K562 (cell line): ENCODE results near the gene PPT2. TPM values are rescaled to one million over a fixed set of nuclear protein-coding genes. Genes with fewer than 3 reads are reported as not detected.

Source experiments
- CAMTA2 ChIP-seq: fragments of 250-450 bp; sonication (Bioruptor Pico); conservative IDR thresholded peaks from 2 replicates; pipeline ENCODE4 v1.5.1; 2022
- CC2D1A ChIP-seq: fragments of 450-650 bp; IDR thresholded peaks from 2 replicates; pipeline ENCODE4 v1.6.1; 2017; ENCODE audit warnings: mild to moderate bottlenecking
- FOXM1 ChIP-seq, 2 experiments: fragments of 450-650 bp in 1 of 2; sonication (generic) in 1 of 2; formaldehyde crosslinking in 1 of 2; IDR thresholded peaks; 2 replicates each; pipeline versions ENCODE4 v1.6.1 to v1.9.0; 2017 to 2022; ENCODE audit warnings: low read depth in 2 of 2, mild to moderate bottlenecking in 2 of 2, missing genetic modification reagents in 1 of 2, moderate library complexity in 1 of 2
- HMGN3 ChIP-seq: IDR thresholded peaks from 2 replicates; pipeline ENCODE4 v1.6.1; 2011; ENCODE audit warnings: borderline replicate concordance, low read depth, mild to moderate bottlenecking, mixed read lengths, low read length; ENCODE audit not compliant: insufficient read length; ENCODE audit errors: extremely low read depth
- HNRNPK ChIP-seq: fragments of 200-400 bp; formaldehyde crosslinking; IDR thresholded peaks from one replicate; pipeline ENCODE4 v1.6.1; 2018; ENCODE audit warnings: mild to moderate bottlenecking, low read depth, low read length; ENCODE audit not compliant: poor library complexity, severe bottlenecking
- NUFIP1 ChIP-seq: fragments of 450-650 bp; IDR thresholded peaks from 2 replicates; pipeline ENCODE4 v1.6.1; 2018; ENCODE audit not compliant: partially characterized antibody
- POLR2A ChIP-seq: fragments of 450-650 bp; conservative IDR thresholded peaks from 2 replicates; pipeline ENCODE4 v1.6.1; 2016
- POLR2G ChIP-seq: fragments of 200-400 bp; formaldehyde crosslinking; IDR thresholded peaks from 2 replicates; pipeline ENCODE4 v1.6.1; 2017; ENCODE audit warnings: low read depth, mild to moderate bottlenecking, antibody characterized with exemption, low read length, moderate library complexity
- PTRF ChIP-seq: fragments of 450-650 bp; IDR thresholded peaks from 2 replicates; pipeline ENCODE4 v1.6.1; 2016; ENCODE audit warnings: mild to moderate bottlenecking, missing genetic modification characterization, missing compliant biosample characterization
- SMARCA4 ChIP-seq: fragments of 450-650 bp; IDR thresholded peaks from 2 replicates; pipeline ENCODE4 v1.6.1; 2016
- TAF15 ChIP-seq: fragments of 200-400 bp; formaldehyde crosslinking; IDR thresholded peaks from 2 replicates; pipeline ENCODE4 v1.6.1; 2017; ENCODE audit warnings: mild to moderate bottlenecking, low read depth, low read length, moderate library complexity
- TEAD4 ChIP-seq, 2 experiments: sonication (generic) in 1 of 2; formaldehyde crosslinking in 1 of 2; IDR thresholded peaks; 2 replicates each; pipeline versions ENCODE4 v1.6.1 to v1.8.0; 2012 to 2022; ENCODE audit warnings: borderline replicate concordance in 1 of 2, inconsistent platforms in 1 of 2, low read length in 1 of 2, mild to moderate bottlenecking in 1 of 2, missing genetic modification reagents in 1 of 2
- polyA plus RNA-seq, 8 experiments: library from polyadenylated mRNA; depleted of rRNA in 4 of 8; stranded (reverse) in 5 of 8; unstranded in 3 of 8; fragments of >200 nt; fragmentation: Nextera tagmentation in 2 of 8; fragmentation: Illumina TruSeq in 1 of 8; extraction: Ambion mirVana in 2 of 8; extraction: Trizol in 1 of 8; gene quantifications; 2 replicates each; pipeline versions ENCODE4 v1.2.1 to v1.2.3, GENCODE V29; 2011 to 2014; ENCODE audit warnings: inconsistent platforms in 1 of 8, missing spikeins in 1 of 8
- total RNA-seq, 7 experiments: library from RNA; depleted of rRNA in 6 of 7; stranded (reverse); fragments of >200 nt in 6 of 7; fragmentation: Illumina TruSeq in 2 of 7; extraction: Trizol in 2 of 7; gene quantifications; 2 replicates each; pipeline versions ENCODE4 v1.2.1 to v1.2.3, GENCODE V29; 2011 to 2021; ENCODE audit warnings: low replicate concordance in 1 of 7
- TF ChIP-seq, protein P1 (sequence below): fragments of 250-450 bp; sonication (Bioruptor Pico); IDR thresholded peaks from 2 replicates; pipeline ENCODE4 v1.4.0; 2020
- TF ChIP-seq, protein P2 (sequence below), 2 experiments: fragments of 450-650 bp; IDR thresholded peaks; 2 replicates each; pipeline ENCODE4 v1.6.1; 2016; ENCODE audit warnings: mild to moderate bottlenecking in 2 of 2, borderline replicate concordance in 1 of 2, low read depth in 1 of 2, moderate library complexity in 1 of 2

The PPT2 gene
- total and polyA plus RNA-seq, 9 of the 15 experiments (the other 6 are each of a cell fraction or from before 2014, with no cell fraction given), result 27.4 to 98.8 (median 69.9) TPM

DNA sequence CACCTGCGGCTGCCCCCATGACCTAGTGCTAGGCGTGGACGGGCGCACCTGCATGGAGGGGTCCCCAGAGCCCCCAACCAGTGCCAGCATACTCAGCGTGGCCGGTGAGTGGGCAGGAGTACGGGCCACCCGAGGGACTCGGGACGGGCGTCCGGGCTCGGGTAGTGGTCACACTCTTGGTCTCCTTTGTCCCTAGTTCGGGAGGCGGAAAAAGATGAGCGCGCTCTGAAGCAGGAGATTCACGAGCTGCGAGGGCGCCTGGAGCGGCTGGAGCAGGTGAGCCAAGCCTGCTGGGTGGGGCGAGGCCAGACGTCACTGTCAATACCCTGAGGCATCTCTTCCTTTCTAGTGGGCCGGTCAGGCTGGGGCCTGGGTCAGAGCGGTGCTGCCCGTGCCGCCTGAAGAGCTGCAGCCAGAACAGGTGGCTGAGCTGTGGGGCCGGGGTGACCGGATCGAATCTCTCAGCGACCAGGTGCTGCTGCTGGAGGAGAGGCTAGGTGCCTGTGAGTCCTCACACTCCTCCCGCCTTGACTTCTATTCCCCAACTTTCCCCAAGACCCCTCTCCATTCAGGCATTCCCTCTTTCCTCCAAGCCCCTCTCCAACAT lies 13.3 kb downstream of the PPT2 start (continued):
- TF ChIP-seq FOXM1 (IDR thresholded peaks at IDR 0.05; ENCODE audit: low read depth) (no peak), FOXM1 (CRISPR knock-in tag; IDR thresholded peaks at IDR 0.05; ENCODE audit: low read depth) (no peak), POLR2G (peak; percentile 64), HMGN3 (peak; percentile 55), SMARCA4 (no peak), POLR2A (0 out of 2 replicates have a peak, but pooled peaks have one; percentile 64), TEAD4 (IDR thresholded peaks at IDR 0.05; ENCODE audit: low read length) (no peak), TEAD4 (CRISPR knock-in tag; IDR thresholded peaks at IDR 0.05; ENCODE audit: borderline replicate concordance) (peak; percentile 67; the same call in 1 of the 2 replicates), NUFIP1 (no peak), HNRNPK (no peak), PTRF (tag) (0 out of 2 replicates have a peak, but pooled peaks have one; percentile 19), TAF15 (0 out of 2 replicates have a peak, but pooled peaks have one; percentile 23), CC2D1A (no peak), CAMTA2 (CRISPR knock-in tag) (0 out of 2 replicates have a peak, but pooled peaks have one; percentile 17)
- TF ChIP-seq, protein P1, sequence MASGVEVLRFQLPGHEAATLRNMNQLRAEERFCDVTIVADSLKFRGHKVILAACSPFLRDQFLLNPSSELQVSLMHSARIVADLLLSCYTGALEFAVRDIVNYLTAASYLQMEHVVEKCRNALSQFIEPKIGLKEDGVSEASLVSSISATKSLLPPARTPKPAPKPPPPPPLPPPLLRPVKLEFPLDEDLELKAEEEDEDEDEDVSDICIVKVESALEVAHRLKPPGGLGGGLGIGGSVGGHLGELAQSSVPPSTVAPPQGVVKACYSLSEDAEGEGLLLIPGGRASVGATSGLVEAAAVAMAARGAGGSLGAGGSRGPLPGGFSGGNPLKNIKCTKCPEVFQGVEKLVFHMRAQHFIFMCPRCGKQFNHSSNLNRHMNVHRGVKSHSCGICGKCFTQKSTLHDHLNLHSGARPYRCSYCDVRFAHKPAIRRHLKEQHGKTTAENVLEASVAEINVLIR (CRISPR knock-in tag), result no peak
- TF ChIP-seq, protein P2, sequence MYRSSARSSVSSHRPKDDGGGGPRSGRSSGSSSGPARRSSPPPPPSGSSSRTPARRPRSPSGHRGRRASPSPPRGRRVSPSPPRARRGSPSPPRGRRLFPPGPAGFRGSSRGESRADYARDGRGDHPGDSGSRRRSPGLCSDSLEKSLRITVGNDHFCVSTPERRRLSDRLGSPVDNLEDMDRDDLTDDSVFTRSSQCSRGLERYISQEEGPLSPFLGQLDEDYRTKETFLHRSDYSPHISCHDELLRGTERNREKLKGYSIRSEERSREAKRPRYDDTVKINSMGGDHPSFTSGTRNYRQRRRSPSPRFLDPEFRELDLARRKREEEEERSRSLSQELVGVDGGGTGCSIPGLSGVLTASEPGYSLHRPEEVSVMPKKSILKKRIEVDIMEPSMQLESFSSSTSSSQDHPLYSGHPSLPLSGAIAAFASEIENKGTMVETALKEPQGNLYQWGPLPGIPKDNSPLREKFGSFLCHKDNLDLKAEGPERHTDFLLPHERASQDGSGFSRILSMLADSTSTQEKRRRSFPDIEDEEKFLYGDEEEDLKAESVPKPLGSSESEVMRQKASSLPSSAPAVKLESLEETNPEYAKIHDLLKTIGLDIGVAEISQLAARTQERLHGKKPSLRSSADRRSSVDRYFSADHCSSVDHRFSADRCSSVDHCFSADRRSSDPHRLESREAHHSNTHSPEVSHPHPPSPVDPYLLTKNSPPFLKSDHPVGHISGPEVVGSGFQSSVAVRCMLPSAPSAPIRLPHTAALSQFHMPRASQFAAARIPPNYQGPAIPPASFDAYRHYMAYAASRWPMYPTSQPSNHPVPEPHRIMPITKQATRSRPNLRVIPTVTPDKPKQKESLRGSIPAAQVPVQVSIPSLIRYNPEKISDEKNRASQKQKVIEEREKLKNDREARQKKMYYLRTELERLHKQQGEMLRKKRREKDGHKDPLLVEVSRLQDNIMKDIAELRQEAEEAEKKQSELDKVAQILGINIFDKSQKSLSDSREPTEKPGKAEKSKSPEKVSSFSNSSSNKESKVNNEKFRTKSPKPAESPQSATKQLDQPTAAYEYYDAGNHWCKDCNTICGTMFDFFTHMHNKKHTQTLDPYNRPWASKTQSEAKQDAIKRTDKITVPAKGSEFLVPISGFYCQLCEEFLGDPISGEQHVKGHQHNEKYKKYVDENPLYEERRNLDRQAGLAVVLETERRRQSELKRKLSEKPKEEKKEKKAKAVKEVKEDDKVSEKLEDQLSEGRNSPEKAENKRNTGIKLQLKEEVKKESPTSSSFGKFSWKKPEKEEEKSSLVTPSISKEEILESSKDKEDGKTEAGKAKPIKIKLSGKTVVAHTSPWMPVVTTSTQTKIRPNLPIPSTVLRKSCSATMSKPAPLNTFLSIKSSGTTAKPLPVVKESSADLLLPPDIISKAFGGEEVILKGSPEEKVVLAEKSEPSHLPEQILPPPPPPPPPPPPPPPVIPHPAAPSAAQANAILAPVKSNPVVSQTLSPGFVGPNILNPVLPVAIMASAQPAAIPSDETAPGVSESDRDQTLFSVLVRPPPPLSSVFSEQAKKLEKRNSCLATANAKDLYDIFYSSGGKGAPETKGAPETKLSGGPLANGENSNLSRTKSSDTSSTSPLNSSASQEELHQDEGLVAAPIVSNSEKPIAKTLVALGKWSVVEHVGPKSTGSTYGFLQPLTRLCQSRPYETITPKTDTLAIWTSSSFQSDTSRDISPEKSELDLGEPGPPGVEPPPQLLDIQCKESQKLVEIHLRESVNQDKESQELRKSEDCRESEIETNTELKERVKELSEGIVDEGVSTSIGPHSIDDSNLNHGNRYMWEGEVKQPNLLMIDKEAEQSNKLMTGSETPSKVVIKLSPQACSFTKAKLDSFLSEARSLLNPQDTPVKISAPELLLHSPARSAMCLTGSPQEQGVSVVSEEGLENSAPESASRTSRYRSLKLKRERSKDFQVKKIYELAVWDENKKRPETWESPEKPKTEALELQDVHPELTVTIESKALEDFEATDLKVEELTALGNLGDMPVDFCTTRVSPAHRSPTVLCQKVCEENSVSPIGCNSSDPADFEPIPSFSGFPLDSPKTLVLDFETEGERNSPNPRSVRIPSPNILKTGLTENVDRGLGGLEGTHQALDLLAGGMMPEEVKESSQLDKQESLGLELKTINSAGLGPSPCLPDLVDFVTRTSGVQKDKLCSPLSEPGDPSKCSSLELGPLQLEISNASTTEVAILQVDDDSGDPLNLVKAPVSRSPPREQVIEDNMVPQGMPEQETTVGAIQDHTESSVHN (IDR thresholded peaks at IDR 0.05; ENCODE audit: borderline replicate concordance in 1 of 2, low read depth in 1 of 2), result no peak
